ENCODE measurements around the gene PCDHGC4.

DNA sequence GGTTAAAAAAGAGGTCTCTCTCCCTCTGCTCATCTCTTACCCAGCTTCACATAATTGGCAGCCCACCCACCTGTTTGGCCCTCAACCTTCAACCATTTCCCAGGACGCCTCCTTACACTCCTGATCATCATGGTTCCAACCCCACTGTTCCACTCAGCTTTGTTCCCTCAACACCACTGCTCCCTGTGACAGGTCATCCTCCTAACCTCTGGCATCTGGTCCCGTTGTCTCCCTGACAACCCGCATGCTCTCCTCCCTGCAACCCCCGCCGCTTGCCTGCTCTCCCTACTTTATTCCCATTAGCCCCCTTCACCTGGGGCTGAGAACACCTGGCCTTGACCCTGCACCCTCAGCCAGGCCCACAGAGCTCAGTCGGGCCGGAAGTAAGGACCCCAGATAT is 16.9 kb downstream of the PCDHGC4 start:
- TF ChIP-seq, protein P1, sequence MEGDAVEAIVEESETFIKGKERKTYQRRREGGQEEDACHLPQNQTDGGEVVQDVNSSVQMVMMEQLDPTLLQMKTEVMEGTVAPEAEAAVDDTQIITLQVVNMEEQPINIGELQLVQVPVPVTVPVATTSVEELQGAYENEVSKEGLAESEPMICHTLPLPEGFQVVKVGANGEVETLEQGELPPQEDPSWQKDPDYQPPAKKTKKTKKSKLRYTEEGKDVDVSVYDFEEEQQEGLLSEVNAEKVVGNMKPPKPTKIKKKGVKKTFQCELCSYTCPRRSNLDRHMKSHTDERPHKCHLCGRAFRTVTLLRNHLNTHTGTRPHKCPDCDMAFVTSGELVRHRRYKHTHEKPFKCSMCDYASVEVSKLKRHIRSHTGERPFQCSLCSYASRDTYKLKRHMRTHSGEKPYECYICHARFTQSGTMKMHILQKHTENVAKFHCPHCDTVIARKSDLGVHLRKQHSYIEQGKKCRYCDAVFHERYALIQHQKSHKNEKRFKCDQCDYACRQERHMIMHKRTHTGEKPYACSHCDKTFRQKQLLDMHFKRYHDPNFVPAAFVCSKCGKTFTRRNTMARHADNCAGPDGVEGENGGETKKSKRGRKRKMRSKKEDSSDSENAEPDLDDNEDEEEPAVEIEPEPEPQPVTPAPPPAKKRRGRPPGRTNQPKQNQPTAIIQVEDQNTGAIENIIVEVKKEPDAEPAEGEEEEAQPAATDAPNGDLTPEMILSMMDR (IDR thresholded peaks at IDR 0.05) = no peak
- TF ChIP-seq POLR2A (IDR thresholded peaks at IDR 0.05) (no peak), EP300 (IDR thresholded peaks at IDR 0.05) (no peak)

All from tibial nerve (tissue), 4 donors.